Urinary bladder (tissue), 4 donors: ENCODE measurements around the gene TNNI2. TPM values are rescaled to one million over a fixed set of nuclear protein-coding genes. Genes with fewer than 3 reads are reported as not detected.
"Not testable (repeated sequence)": the region's sequence is repeated elsewhere in the genome, so short reads cannot be mapped to it uniquely, and the experiment has no call there.

Experiments
- DNase-seq: peaks from one replicate; pipeline ENCODE4 v3.0.0-alpha.2; 2015; ENCODE audit errors: extremely low spot score
- H3K27ac ChIP-seq: one replicate; pipeline ENCODE4 v1.5.1; 2013; ENCODE audit warnings: low read depth, mild to moderate bottlenecking, moderate library complexity
- H3K36me3 ChIP-seq: one replicate; pipeline ENCODE4 v1.6.1; 2013; ENCODE audit warnings: mild to moderate bottlenecking, moderate library complexity; ENCODE audit not compliant: insufficient read depth
- H3K4me1 ChIP-seq: one replicate; pipeline ENCODE4 v1.6.1; 2013; ENCODE audit warnings: mild to moderate bottlenecking, moderate library complexity; ENCODE audit not compliant: insufficient read depth
- H3K4me3 ChIP-seq: one replicate; pipeline ENCODE4 v1.5.1; 2013; ENCODE audit warnings: low read depth, low read length
- WGBS: extraction: QIAGEN DNeasy Blood & Tissue Kit; methylation state at CpG from one replicate; pipeline ENCODE4 v1.1.7; 2013; 5-methylcytosine and 5-hydroxymethylcytosine counted together
- polyA plus RNA-seq: library from polyadenylated mRNA; stranded (reverse); fragments of 200-250 nt; gene quantifications from one replicate; pipeline ENCODE4 v1.2.3, GENCODE V29; 2013
- total RNA-seq: library from RNA; depleted of rRNA; stranded (reverse); fragments of >200 nt; gene quantifications from one replicate; pipeline ENCODE4 v1.2.3, GENCODE V29; 2014
- donor health status: healthy with polysubstance abuse.
- donor health status: healthy.

TNNI2 gene
- total and polyA plus RNA-seq, 2 donors: 4.6 to 32.6 TPM

- no peaks in the 10 kb centered on the region for H3K36me3 ChIP-seq
- peak overlapping the region; percentile 95 for H3K27ac ChIP-seq
- 41% methylated on average over 30 of the region's 30 CpGs for WGBS
- no peak overlapping the region for H3K4me3 ChIP-seq
- DNase-seq: no peak
- no peaks in the 10 kb centered on the region for H3K4me1 ChIP-seq
These were observed 39.6 kb downstream of the TNNI2 start for GRCh38 chr11:1878137-1879031.

- Histone ChIP-seq H3K4me1 (no peaks in the 10 kb centered on the region), H3K27ac (peak overlapping the region; percentile 83), H3K36me3 (no peaks in the 10 kb centered on the region), H3K4me3 (no peak overlapping the region)
- WGBS: 81% methylated on average over 13 of the region's 13 CpGs
- no peak for DNase-seq
These were observed 40.7 kb downstream of the TNNI2 start for GRCh38 chr11:1879342-1879940.

GRCh38 chr11:1879941-1880720, 41.4 kb downstream of the TNNI2 start:
- Histone ChIP-seq H3K36me3 (no peaks in the 10 kb centered on the region), H3K4me1 (no peaks in the 10 kb centered on the region), H3K4me3 (no peak overlapping the region), H3K27ac (peak overlapping the region; percentile 83)
- DNase-seq: no peak
- WGBS: 62% methylated on average over 32 of the region's 32 CpGs

GRCh38 chr11:1880746-1881441, 42.1 kb downstream of the TNNI2 start:
- no peaks in the 10 kb centered on the region for H3K4me1 ChIP-seq
- peak overlapping the region; percentile 83 for H3K27ac ChIP-seq
- no peak for DNase-seq
- H3K36me3 ChIP-seq: no peaks in the 10 kb centered on the region
- WGBS: 76% methylated on average over 9 of the region's 9 CpGs
- H3K4me3 ChIP-seq: no peak overlapping the region

- Histone ChIP-seq H3K4me1 (no peaks in the 10 kb centered on the region), H3K4me3 (no peak overlapping the region), H3K36me3 (no peaks in the 10 kb centered on the region), H3K27ac (peak overlapping the region; percentile 83)
- WGBS: 64% methylated on average over 43 of the region's 43 CpGs
- DNase-seq: no peak
These were observed 42.9 kb downstream of the TNNI2 start for GRCh38 chr11:1881442-1882264.

GRCh38 chr11:1882265-1883238, 43.8 kb downstream of the TNNI2 start:
- H3K4me3 ChIP-seq: no peak overlapping the region
- peak overlapping the region; percentile 42 for H3K27ac ChIP-seq
- no peak for DNase-seq
- H3K36me3 ChIP-seq: peaks cover 1% of the 10 kb centered on the region
- WGBS: 33% methylated on average over 23 of the region's 23 CpGs
- no peaks in the 10 kb centered on the region for H3K4me1 ChIP-seq

GRCh38 chr11:1883346-1884302, 44.8 kb downstream of the TNNI2 start:
- no peaks in the 10 kb centered on the region for H3K4me1 ChIP-seq
- no peak overlapping the region for H3K27ac ChIP-seq
- no peak for DNase-seq
- 85% methylated on average over 14 of the region's 14 CpGs for WGBS
- no peak overlapping the region for H3K4me3 ChIP-seq
- peaks cover 1% of the 10 kb centered on the region for H3K36me3 ChIP-seq

GRCh38 chr11:1884303-1884700, 45.5 kb downstream of the TNNI2 start:
- no peak overlapping the region for H3K4me3 ChIP-seq
- no peaks in the 10 kb centered on the region for H3K4me1 ChIP-seq
- DNase-seq: no peak
- 93% methylated on average over 5 of the region's 5 CpGs for whole genome bisulfite sequencing
- H3K36me3 ChIP-seq: peaks cover 1% of the 10 kb centered on the region
- no peak overlapping the region for H3K27ac ChIP-seq

GRCh38 chr11:1886551-1886950, 47.8 kb downstream of the TNNI2 start:
- not testable (repeated sequence) for H3K36me3 ChIP-seq, H3K27ac ChIP-seq, DNase-seq, H3K4me3 ChIP-seq, H3K4me1 ChIP-seq
- WGBS: 91% methylated on average over 13 of the region's 13 CpGs

- H3K4me1 ChIP-seq: no peaks in the 10 kb centered on the region
- peaks cover 1% of the 10 kb centered on the region for H3K36me3 ChIP-seq
- 85% methylated on average over 11 of the region's 11 CpGs for WGBS
- no peak for DNase-seq
- no peak overlapping the region for H3K4me3 ChIP-seq
- H3K27ac ChIP-seq: peak overlapping the region; percentile 46
These were observed 48.9 kb downstream of the TNNI2 start for GRCh38 chr11:1887451-1888346.
